K562 (cell line): ENCODE results near the gene RARRES1. TPM values are rescaled to one million over a fixed set of nuclear protein-coding genes. Genes with fewer than 3 reads are reported as not detected.

Experiments
- ARID4B ChIP-seq: sonication (generic); formaldehyde crosslinking; IDR thresholded peaks from 2 replicates; pipeline ENCODE4 v1.8.0; 2022; ENCODE audit warnings: mild to moderate bottlenecking, missing genetic modification reagents
- BCOR ChIP-seq: fragments of 450-650 bp; IDR thresholded peaks from 2 replicates; pipeline ENCODE4 v1.6.1; 2016
- C11orf30 ChIP-seq: fragments of 450-650 bp; IDR thresholded peaks from 2 replicates; pipeline ENCODE4 v1.6.1; 2016; ENCODE audit warnings: low read depth, mild to moderate bottlenecking
- CREB3 ChIP-seq: fragments of 450-650 bp; conservative IDR thresholded peaks from 2 replicates; pipeline ENCODE4 v1.6.1; 2016; ENCODE audit warnings: missing genetic modification characterization, low read depth, mild to moderate bottlenecking, missing compliant biosample characterization, moderate library complexity
- CREB3L1 ChIP-seq: fragments of 450-650 bp; IDR thresholded peaks from 2 replicates; pipeline ENCODE4 v1.6.1; 2014; ENCODE audit warnings: low read depth, mild to moderate bottlenecking, moderate library complexity, borderline replicate concordance
- DMBX1 ChIP-seq: fragments of 250-450 bp; sonication (Bioruptor Pico); IDR thresholded peaks from 2 replicates; pipeline ENCODE4 v1.8.0; 2022; ENCODE audit warnings: inconsistent platforms, mild to moderate bottlenecking, moderate library complexity, borderline replicate concordance
- L3MBTL2 ChIP-seq: fragments of 450-650 bp; IDR thresholded peaks from 2 replicates; pipeline ENCODE4 v1.6.1; 2016; ENCODE audit warnings: mild to moderate bottlenecking, moderate library complexity
- MAFF ChIP-seq: IDR thresholded peaks from 2 replicates; pipeline ENCODE4 v1.6.1; 2012; ENCODE audit warnings: low read length, improper control_type of control experiment
- MAFG ChIP-seq: fragments of 450-650 bp; conservative IDR thresholded peaks from 2 replicates; pipeline ENCODE4 v1.6.1; 2016; ENCODE audit warnings: missing genetic modification characterization, missing compliant biosample characterization
- MAFK ChIP-seq: IDR thresholded peaks from 2 replicates; pipeline ENCODE4 v1.6.1; 2011; ENCODE audit warnings: low read length, improper control_type of control experiment
- MED1 ChIP-seq: sonication (generic); formaldehyde crosslinking; IDR thresholded peaks from 2 replicates; pipeline ENCODE4 v1.8.1; 2023; ENCODE audit warnings: missing genetic modification reagents, borderline replicate concordance
- NCOR1 ChIP-seq: fragments of 450-650 bp; IDR thresholded peaks from 2 replicates; pipeline ENCODE4 v1.6.1; 2016; ENCODE audit warnings: mild to moderate bottlenecking, moderate library complexity
- SIX5 ChIP-seq, 2 experiments: IDR thresholded peaks; 2 replicates each; pipeline ENCODE4 v1.6.1; 2011; ENCODE audit warnings: low read length in 2 of 2, borderline replicate concordance in 1 of 2, low read depth in 1 of 2, mild to moderate bottlenecking in 1 of 2, moderate library complexity in 1 of 2; ENCODE audit not compliant: insufficient read depth in 1 of 2
- SREBF2 ChIP-seq: sonication (generic); formaldehyde crosslinking; IDR thresholded peaks from 2 replicates; pipeline ENCODE4 v1.4.0; 2020; ENCODE audit warnings: mild to moderate bottlenecking, missing genetic modification reagents
- ZBTB5 ChIP-seq: fragments of 450-650 bp; IDR thresholded peaks from 2 replicates; pipeline ENCODE4 v1.6.1; 2017; ENCODE audit warnings: antibody characterized with exemption
- ZNF280A ChIP-seq: fragments of 450-650 bp; IDR thresholded peaks from 2 replicates; pipeline ENCODE4 v1.6.1; 2018; ENCODE audit warnings: mild to moderate bottlenecking, low read depth; ENCODE audit not compliant: partially characterized antibody
- ZNF316 ChIP-seq: fragments of 450-650 bp; IDR thresholded peaks from 2 replicates; pipeline ENCODE4 v1.6.1; 2016
- polyA plus RNA-seq, 8 experiments: library from polyadenylated mRNA; depleted of rRNA in 4 of 8; stranded (reverse) in 5 of 8; unstranded in 3 of 8; fragments of >200 nt; fragmentation: Nextera tagmentation in 2 of 8; fragmentation: Illumina TruSeq in 1 of 8; extraction: Ambion mirVana in 2 of 8; extraction: Trizol in 1 of 8; gene quantifications; 2 replicates each; pipeline versions ENCODE4 v1.2.1 to v1.2.3, GENCODE V29; 2011 to 2014; ENCODE audit warnings: inconsistent platforms in 1 of 8, missing spikeins in 1 of 8
- total RNA-seq, 7 experiments: library from RNA; depleted of rRNA in 6 of 7; stranded (reverse); fragments of >200 nt in 6 of 7; fragmentation: Illumina TruSeq in 2 of 7; extraction: Trizol in 2 of 7; gene quantifications; 2 replicates each; pipeline versions ENCODE4 v1.2.1 to v1.2.3, GENCODE V29; 2011 to 2021; ENCODE audit warnings: low replicate concordance in 1 of 7

Gene RARRES1
- total and polyA plus RNA-seq, 9 of the 15 experiments (the other 6 are each of a cell fraction or from before 2014, with no cell fraction given), result not detected

GRCh38 chr3:158683230-158683962, 48.9 kb downstream of the RARRES1 start (continued):
- no peak for TF ChIP-seq ZBTB5
- TF ChIP-seq ZNF280A, result no peak
- TF ChIP-seq MAFK, result peak; percentile 71; the same call in 1 of the 2 replicates
- TF ChIP-seq MAFG (tag), result peak; percentile 39
- no peak for TF ChIP-seq SIX5 (IDR thresholded peaks at IDR 0.05; ENCODE audit: borderline replicate concordance in 1 of 2, insufficient read depth in 1 of 2, low read depth in 1 of 2, low read length in 2 of 2)
- TF ChIP-seq CREB3L1, result no peak
- no peak for TF ChIP-seq NCOR1
- no peak for TF ChIP-seq DMBX1 (CRISPR knock-in tag)
- TF ChIP-seq BCOR, result no peak
- peak; percentile 71 for TF ChIP-seq C11orf30
- peak; percentile 77 for TF ChIP-seq MAFF
- no peak for TF ChIP-seq ARID4B (CRISPR knock-in tag)
- TF ChIP-seq ZNF316, result peak; percentile 89
- TF ChIP-seq MED1 (CRISPR knock-in tag), result no peak
- no peak for TF ChIP-seq L3MBTL2
- no peak for TF ChIP-seq SREBF2 (CRISPR knock-in tag)
- TF ChIP-seq CREB3 (tag), result no peak
